Fibroblast of lung (primary cell): ENCODE data around the gene TMEM150A.

Experiments used
- EZH2 ChIP-seq: IDR thresholded peaks from 2 replicates; pipeline ENCODE4 v1.5.1; 2012; ENCODE audit warnings: low read length, control low read depth, mild to moderate bottlenecking; ENCODE audit errors: missing control alignments
- TF ChIP-seq, protein P1 (sequence below), 2 donors: IDR thresholded peaks in 1 of 2; conservative IDR thresholded peaks in 1 of 2; 1 replicate in 1 of 2; 2 replicates in 1 of 2; pipeline ENCODE4 v1.5.1; 2011 to 2012; ENCODE audit warnings: low read length in 2 of 2, control low read depth in 1 of 2, inconsistent platforms in 1 of 2, low read depth in 1 of 2, mild to moderate bottlenecking in 1 of 2

DNA sequence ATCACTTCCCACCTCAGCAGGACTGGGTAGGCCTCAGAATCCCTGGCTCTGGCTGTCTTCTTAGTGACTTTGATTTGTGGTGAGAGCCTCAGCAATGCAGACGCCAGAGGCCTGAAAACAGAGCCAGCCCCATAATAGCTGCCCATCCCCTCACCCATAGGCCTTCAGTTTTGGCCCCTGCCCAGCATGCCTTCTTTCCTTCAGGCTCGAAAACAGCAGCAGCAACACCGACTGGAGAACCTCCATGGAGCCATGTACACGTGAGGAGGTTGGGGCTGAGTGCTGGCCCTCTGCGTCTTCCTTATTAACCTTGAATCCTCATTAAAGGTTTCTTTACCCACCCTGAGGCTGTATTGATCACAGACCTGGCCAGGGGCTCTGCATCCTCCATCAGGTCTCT, 5.3 kb downstream of the TMEM150A start:
- TF ChIP-seq, protein P1, sequence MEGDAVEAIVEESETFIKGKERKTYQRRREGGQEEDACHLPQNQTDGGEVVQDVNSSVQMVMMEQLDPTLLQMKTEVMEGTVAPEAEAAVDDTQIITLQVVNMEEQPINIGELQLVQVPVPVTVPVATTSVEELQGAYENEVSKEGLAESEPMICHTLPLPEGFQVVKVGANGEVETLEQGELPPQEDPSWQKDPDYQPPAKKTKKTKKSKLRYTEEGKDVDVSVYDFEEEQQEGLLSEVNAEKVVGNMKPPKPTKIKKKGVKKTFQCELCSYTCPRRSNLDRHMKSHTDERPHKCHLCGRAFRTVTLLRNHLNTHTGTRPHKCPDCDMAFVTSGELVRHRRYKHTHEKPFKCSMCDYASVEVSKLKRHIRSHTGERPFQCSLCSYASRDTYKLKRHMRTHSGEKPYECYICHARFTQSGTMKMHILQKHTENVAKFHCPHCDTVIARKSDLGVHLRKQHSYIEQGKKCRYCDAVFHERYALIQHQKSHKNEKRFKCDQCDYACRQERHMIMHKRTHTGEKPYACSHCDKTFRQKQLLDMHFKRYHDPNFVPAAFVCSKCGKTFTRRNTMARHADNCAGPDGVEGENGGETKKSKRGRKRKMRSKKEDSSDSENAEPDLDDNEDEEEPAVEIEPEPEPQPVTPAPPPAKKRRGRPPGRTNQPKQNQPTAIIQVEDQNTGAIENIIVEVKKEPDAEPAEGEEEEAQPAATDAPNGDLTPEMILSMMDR (conservative IDR thresholded peaks at IDR 0.05 in 1 of 2, IDR thresholded peaks at IDR 0.05 in 1 of 2; ENCODE audit: low read depth in 1 of 2, low read length in 2 of 2) = no peak
- no peak for TF ChIP-seq EZH2
